NOMO-1 treated with DMSO at 0.1 percent for 48 hours (cell line): ENCODE results near the gene NKIRAS2.
"Not testable (repeated sequence)": the region's sequence is repeated elsewhere in the genome, so short reads cannot be mapped to it uniquely, and the experiment has no call there.

ENCODE experiments used
- DNase-seq: peaks from one replicate; lab custom pipeline; 2025; ENCODE audit not compliant: unreplicated experiment; lab: John Stamatoyannopoulos, UW

Gene NKIRAS2

DNA sequence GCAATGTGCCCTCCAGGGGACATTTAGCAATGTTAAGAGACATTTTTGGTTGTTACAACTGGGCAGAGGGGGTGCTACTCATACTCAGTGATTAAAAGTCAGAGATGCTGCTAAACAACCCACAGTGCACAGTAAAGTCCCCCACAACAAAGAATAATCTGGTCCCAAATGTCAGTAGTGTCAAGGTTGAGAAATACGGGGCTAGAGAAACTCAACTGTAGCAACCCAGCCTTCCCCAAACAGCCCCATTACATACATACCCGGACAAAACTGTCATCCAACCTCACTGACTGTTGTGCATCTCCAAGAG lies 23.1 kb upstream of the NKIRAS2 start:
- no peak for DNase-seq

DNA sequence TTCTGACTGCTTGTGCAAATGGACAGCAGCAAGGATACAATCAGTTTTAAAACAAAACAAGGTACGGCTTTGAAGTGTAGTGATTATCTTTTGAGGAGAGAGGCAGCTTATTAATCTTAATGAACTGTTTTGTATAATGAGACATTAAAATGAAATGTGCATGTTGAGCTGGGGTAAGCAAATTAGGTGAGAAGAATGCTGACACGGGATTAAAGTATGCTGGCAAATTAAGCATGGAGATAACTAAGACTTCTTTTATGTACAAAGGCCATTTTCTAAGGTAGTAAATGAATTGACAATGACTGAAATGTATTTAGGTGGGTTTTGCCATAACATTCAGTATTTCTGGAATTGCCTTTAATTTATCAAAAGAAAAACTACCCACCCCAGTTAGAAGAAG lies 21.4 kb upstream of the NKIRAS2 start:
- no peak for DNase-seq

DNA sequence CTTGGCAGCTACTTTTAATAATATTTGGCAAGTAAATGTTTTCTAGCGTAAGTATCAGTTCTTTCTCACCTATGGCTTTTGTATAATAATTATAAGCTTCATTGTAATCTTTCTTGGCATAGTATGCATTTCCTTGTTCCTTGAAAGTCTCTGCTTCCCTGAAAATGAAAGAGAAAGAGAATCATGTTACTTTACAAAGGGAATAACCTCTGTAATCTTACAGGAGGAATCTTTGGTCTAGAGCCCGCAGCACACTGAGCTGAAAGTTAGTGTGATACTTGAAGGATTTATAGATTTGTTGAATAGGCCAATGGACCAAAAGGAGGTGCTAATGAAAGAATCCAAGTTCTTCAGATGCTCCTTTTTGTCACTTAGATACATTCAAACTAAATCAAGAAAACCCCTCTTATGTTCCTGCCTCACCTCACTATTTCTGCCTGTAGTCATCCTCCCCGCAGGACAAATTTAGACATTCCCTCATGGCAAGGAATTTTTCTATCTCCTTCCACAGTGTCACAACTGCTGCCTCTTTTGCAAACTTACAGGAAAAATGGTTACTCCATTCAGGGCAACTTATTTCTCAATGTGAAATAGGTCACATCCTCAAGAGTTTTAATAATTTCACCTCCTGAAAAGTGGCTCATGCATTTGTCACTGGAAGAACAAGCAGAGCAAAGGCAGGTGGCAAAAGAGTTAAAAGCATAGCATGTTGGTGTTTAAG lies 19.3 kb upstream of the NKIRAS2 start:
- no peak for DNase-seq

DNA sequence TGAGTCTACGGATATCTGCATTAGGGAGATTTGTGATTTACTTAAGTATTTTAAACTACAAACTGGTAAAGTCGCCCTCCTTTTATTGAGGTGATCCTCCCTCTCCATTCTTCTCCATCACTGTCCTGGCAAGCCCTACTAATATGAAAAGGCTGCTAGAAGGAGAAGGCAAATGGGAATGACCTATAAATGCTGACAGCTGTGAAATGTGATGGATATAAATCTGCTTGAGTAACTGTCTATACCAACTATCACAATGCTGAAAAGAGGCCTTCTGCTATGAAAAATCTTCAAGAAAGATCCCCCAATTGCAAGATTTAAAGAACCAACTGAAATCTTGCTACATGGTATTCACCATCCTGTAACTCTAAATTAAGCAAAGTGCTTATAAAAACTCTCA lies 18.2 kb upstream of the NKIRAS2 start:
- no peak for DNase-seq

DNA sequence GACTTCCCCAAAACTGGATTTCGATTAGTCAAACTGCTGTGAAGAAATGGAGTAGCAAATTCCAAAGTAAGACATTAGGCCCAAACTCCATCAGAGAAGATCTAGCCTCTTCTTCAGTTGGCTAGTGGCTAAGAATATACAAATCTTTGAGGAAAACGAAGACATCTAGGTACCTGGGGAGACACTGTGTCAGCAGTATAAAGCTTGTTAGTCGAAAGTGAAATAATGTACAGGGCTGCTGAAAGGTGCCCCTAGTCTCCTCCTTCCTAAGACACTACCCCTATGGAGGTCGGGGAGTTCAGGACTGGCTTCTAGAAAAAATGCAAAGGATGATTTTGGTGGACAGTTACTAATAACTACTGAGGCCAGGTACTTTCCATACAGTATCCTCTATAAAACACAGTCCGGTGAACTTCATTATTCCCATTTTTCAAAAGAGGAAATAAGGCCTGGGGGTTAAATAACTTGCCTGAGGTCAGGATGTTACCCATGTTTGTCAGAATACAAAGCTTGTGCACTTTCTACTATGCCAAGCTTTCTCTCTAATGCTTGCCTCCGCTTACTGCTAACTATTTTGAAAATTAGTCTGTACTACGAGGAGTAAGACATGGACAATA lies 17.6 kb upstream of the NKIRAS2 start:
- DNase-seq = no peak

DNA sequence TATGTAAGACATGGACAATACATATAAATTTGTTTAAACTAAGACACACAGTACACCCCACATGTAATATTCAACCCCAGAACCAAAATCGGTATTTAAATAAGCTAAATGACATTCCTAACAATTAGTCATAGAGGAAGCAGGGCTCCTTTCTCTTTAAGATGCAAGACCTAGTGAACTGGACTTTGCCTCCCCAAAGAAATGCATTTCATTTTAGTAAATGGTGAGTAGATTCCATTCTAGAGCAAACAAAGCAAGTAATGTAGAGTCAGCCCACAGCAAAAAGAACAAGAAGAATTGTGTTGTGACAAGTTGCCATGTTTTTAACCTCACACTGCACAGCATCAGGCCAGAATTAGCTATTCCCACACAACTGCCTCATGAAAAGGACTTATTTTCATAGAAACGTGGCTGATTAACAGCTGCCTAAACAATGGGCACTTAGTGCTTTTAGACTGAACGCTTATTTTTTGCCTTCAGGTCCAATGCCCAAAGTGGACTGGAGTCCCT lies 17.0 kb upstream of the NKIRAS2 start:
- DNase-seq = no peak

DNA sequence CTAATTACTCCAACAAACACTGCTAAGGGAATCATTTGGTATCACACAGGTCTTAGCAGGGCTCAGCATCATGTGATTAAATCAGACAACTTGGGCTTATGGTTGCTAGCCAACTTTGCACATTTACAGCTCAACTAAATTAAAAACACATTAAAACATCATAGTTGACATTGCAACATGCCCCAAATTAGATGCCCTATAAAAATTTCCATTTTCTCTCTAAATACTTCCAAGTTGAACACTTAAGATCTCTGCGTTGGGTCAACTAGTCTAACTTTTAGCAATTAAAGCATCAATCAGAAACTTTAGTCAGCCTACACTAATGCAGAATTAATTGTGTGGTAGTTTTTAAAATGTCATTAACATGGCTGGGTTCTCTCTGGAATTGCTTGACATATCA lies 14.7 kb upstream of the NKIRAS2 start:
- no peak for DNase-seq

DNA sequence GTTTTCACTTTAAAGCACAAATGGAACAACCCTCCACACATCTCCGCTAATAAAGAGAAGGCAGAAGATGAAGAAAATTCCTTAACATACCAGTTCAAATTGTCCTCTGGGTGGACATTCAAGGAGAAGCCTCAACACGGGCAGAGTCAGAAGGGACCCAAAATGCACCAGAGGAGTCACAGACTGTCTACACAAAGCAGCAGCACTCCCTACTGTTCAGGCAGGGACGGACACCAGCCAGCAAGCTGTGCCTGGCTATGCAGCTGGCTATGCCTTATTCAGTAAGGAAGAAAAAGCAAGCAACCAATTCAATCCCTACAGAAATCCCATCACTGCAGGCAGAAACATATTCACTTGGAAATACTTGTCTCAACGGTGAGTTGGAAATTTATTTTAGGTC lies 10.7 kb upstream of the NKIRAS2 start:
- DNase-seq = no peak

DNA sequence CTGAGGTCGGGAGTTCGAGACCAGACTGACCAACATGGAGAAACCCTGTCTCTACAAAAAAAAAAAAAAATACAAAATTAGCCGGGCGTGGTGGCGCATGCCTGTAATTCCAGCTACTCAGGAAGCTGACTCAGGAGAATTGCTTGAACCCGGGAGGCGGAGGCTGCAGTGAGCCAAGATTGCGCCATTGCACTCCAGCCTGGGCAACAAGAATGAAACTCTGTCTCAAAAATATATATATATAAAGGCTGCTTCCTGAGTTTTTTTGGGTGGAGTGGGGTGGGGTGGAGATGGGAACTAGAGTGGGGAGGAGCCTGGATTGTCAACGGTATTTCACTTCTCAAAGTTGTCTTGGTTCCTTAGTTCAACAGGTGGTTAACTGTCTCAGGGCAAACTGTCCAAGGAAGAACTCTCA lies 9.6 kb upstream of the NKIRAS2 start:
- DNase-seq = peak; percentile 80

DNA sequence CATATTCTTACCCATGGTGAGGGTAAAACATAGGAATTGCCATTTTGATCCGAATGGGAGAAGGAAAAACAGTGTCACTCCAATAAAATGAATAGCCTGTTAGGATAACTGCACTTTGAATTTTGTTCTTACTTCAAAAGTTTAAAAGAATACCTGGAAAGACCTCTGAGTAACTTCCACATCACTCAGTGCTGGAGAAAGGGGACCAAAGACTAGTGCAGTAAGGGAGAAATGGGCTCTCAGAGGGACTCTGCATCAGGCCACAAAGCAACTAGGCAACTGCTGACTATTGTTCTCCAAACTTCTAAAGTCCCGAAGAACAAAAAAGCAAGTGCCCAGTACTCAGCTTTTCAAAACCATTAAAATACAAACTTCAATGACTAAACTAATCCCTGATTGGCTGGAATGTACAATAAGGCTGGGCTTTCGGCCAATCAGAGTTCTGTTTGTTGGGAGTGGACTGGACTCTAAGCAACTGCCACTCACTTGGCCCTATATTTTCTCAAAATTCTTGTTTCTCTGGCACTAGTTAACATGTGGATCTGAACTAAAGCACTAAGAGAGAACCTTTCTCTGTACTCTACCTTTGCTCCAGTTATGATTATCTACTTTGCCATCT lies 8.9 kb upstream of the NKIRAS2 start:
- DNase-seq = no peak

DNA sequence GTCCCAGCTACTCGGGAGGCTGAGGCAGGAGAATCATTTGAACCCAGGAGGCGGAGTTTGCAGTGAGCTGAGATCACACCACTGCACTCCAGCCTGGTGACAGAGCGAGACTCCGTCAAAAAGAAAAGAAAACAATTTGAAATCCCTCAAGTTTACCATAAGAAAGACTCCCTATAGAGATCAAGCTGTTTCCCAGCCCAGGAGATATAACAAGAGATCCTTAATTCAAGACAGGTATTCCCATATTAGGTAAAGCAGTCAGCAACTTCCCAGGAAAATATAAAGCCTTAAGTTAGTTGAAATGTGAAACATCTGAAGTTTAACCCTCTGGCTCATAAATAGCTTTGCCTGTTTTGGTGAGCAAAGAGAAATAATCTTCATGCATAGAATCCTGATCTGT lies 7.5 kb upstream of the NKIRAS2 start:
- not testable (repeated sequence) for DNase-seq

DNA sequence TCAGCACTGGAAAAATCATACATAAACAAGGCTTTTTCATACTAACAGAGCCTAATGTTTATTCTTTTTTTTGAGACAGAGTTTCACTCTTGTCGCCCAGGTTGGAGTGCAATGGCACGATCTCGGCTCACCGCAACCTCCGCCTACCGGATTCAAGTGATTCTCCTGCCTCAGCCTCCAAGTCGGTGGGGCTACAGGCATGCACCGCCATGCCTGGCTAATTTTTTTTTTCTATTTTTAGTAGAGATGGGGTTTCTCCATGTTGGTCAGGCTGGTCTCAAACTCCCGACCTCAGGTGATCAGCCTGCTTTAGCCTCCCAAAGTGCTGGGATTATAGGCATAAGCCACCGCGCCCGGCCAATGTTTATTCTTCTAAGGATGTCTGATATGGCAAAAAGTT lies 6.2 kb upstream of the NKIRAS2 start:
- DNase-seq = not testable (repeated sequence)

DNA sequence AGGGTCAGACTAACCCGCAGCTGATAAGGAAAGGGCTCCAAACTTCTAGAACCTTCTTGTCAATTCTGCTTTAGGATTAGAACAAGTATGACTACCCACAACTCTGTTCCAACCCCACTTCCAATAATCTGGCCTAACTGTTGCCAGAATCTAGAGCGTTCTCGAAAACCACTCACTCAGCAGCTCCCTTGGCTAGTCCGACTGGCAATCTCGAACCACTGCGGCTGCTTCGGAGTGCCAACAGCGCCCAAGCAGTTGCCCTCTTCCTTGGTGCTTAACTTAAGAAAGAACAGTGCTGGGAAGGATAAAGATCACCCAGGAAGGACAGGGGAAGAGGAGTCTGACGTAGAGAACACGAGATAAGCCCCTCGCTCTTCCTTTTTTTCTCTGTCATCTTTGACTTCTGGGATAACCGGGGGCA lies 3.5 kb upstream of the NKIRAS2 start:
- DNase-seq = no peak

DNA sequence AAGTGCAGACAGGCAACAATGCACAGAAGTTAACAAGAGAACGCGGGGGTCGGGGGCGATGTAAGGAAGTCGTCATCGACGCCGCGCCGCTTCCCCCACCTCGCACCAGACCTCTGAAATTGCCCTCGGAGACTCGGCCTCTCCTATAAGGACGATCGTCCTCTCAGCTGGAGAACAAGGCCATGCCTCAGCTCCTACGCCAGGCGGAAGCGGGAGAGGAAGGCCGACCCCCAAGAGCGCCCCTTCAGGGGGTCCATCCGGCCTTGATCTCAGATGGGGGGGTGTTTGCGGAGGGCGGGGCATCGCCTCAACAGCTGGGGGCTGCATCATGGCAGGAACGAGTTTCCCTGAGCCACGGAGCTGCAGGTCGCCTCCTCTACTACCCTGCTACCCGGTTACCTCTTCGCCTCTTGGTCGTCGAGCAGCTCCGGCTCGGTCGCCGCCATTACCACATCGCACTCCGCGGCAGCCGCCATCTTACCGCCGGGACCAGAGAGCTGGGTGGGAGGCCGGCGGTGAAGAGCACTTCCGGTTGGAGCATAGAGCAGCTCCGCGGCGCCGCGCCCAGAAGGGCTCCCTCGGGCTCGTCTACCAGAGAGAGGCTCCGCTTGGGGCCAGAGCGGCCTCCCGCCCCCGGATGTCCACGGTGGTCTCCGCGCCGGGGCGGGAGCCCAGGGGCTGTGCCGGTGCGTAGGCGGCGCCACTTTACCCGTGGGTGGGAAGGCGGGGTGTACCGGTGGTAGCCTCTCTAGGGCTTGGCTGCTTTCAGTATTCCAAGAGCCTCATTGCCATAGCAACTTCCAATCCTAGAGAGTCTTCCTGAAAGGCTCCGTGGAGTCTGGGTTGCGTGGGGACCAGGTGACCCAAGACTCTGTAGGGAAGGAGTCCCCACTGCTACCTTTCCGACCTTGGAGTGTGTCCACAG lies 2.7 kb upstream of the NKIRAS2 start, which contains the start of gene DNAJC7:
Gene DNAJC7, minus strand, starts transcription at position 499 of the 925 bp plus-strand sequence. Its CDS starts 23 bp downstream, at position 476.
- peak; percentile 92 for DNase-seq

DNA sequence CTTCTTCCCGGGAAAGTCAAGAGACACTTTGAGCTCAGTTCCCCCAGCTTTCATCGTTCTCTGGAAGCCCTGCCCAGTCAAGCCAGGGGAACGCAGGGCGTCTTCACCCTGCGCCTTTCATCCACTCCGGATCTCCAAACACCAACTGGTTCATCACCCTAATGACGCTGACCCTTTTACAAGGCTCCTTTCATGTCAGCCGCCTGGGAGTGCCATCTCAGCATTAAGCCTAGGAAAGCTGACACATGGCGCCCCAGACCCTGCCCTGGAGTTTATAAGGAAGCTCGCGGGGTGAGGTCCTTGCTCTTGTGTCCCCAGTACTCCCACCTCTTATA lies 2.1 kb upstream of the NKIRAS2 start:
- no peak for DNase-seq

DNA sequence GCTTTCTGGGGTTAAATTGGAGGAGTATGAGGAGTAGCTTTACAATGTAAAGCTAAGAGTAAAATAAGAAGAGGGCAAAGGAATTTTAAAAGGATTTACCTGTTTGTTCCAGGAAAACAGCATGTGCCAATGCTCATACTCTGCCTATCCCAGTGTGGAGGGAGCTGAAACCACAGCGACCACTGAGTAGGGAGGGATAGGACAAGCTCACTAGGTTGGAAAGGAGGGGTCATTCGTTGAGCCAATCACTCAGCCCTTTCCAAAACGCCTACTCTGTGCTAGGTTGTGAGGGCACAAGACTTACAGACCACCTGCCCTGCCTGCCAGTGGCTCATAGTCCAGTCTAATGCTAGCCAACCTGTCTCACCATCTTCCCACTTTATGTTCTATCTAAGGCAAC lies 1.6 kb upstream of the NKIRAS2 start:
- DNase-seq = no peak

DNA sequence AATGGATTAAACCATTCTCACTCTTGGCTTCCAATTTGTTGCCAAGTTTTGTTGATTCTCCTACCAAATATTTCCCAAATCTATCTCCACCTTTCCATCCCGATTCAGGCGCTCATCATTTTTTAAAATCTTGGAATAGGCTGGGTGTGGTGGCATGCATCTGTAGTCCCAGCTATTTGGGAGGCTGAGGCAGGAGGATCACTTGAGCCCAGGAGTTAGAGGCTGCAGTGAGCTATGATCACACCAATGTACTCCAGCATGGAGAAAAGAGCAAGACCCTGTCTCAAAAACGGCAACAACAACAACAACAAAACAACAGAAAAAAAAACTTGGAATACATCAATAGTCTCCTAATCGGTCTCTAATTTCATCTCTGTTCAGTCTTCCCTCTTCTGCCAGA lies 902 bp upstream of the NKIRAS2 start:
- no peak for DNase-seq

DNA sequence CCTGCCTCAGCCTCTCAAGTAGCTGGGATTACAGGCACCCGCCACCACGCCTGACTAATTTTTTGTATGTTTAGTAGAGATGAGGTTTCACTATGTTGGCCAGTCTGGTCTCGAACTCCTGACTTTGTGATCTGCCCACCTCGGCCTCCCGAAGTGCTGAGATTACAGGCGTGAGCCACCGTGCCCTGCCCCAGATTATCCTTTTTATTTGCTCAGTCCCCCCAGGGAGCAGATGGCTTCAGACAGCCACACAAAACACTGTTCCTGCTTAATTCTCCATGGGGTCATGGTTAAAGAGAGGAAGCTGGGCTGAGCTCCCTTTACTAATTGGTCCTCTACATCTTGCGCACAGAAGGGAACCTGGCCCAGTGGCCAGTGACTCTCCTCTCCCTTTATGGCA lies 955 bp downstream of the NKIRAS2 start:
- not testable (repeated sequence) for DNase-seq

DNA sequence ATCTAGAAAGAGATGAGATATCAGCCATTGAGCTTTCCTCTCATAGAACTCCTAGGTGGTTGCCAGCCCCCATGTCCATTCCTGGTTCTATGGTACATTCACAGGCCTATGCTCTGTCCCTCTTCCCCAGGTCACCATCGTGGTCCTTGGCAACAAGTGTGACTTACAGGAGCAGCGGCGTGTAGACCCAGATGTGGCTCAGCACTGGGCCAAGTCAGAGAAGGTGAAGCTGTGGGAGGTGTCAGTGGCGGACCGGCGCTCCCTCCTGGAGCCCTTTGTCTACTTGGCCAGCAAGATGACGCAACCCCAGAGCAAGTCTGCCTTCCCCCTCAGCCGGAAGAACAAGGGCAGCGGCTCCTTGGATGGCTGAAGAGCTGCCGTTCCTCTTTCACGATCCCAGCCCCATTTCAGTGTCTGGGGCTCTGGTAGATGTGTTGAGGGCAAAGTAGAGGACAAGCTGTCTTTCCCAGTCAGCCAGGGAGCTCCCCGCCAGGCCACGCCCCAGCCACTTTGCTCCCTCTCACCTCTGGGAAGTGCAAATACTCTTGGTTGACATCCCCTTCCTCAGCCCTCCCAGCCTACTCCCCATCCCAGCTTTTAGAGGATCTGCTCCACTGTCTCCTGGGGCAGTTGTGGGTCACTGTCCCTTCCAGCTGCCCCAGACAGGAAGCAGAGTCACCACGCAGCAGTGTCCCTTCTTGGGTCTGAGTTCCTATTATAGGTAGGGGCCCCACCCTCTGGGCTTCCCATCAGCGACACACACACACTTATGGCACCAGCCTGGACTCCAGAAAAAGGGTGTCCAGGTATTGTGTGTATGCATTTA lies 3.8 kb downstream of the NKIRAS2 start:
- peak; percentile 93 for DNase-seq

DNA sequence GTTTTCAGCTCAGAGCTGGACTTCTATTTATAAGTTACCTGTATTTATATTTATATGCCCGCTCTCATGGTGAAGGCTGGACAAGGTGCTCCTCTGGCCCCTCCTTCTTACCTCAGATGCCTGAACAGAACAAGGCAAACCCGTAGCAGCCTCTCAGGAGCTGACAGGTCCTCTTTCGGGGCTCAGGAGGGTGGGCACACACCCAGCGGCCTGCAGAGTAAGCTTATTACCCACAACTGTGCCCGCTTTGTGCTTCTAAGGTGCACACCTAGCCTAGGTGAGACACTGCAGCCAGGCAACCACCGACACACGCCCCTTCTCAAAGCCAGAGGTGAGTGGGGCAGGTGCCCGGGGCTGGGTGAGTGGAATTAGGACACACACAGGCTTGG lies 5.3 kb downstream of the NKIRAS2 start:
- DNase-seq = no peak

DNA sequence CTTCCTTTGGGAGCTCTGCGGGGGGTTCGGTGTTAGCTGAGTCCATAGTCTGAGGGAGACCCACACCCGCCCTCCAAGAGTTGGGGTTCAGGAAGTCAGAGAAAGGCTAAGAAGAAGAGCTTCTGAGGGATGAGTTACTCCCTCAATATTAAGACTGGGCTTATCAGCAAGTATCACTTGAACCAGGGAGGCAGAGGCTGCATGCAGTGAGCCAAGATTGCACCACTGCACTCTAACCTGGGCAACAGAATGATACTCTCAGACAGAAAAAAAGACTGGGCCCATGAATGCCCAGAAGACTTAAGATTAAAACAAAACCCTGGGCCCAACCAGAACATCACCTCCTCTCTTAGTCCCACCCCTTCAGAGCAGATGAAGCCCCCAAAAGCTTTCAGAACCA lies 6.0 kb downstream of the NKIRAS2 start:
- DNase-seq = no peak
